ENCODE results near the gene DYNC1I2. TPM values are rescaled to one million over a fixed set of nuclear protein-coding genes. Genes with fewer than 3 reads are reported as not detected.

DYNC1I2 gene
- total RNA-seq, 1 donor from 2014 or later, result 89.1 TPM

- Histone ChIP-seq H3K27ac (no peak overlapping the region), H3K4me1 (no peaks in the 10 kb centered on the region), H3K36me3 (peaks cover 61% of the 10 kb centered on the region), H3K9me3 (no peaks in the 10 kb centered on the region), H3K27me3 (no peaks in the 10 kb centered on the region), H3K4me3 (no peak overlapping the region)
- TF ChIP-seq CTCF (IDR thresholded peaks at IDR 0.05), result no peak
- DNase-seq (no peak), ATAC-seq (no peak)
- intact Hi-C loops (cut with DNase I), result no loop called here
These were observed 31.5 kb downstream of the DYNC1I2 start for GRCh38 chr2:171718720-171719119.

- Histone ChIP-seq H3K9me3 (no peaks in the 10 kb centered on the region), H3K27ac (no peak overlapping the region), H3K4me3 (no peak overlapping the region), H3K27me3 (no peaks in the 10 kb centered on the region), H3K36me3 (peaks cover 68% of the 10 kb centered on the region), H3K4me1 (no peaks in the 10 kb centered on the region)
- intact Hi-C loops (cut with DNase I), result no loop called here
- no peak for ATAC-seq
- no peak for TF ChIP-seq CTCF (IDR thresholded peaks at IDR 0.05)
- DNase-seq, result no peak
These were observed 32.4 kb downstream of the DYNC1I2 start for GRCh38 chr2:171719660-171720059.

GRCh38 chr2:171723716-171724683 is 36.7 kb downstream of the DYNC1I2 start:
- no peak for TF ChIP-seq CTCF (IDR thresholded peaks at IDR 0.05)
- H3K27ac ChIP-seq, result no peak overlapping the region
- intact Hi-C loops (cut with DNase I), result no loop called here
- ATAC-seq (no peak), DNase-seq (no peak)
- H3K4me3 ChIP-seq, result no peak overlapping the region
- H3K27me3 ChIP-seq, result no peaks in the 10 kb centered on the region
- no peaks in the 10 kb centered on the region for H3K4me1 ChIP-seq
- no peaks in the 10 kb centered on the region for H3K9me3 ChIP-seq
- H3K36me3 ChIP-seq, result peaks cover 72% of the 10 kb centered on the region

GRCh38 chr2:171726847-171727450 is 39.7 kb downstream of the DYNC1I2 start:
- ATAC-seq (no peak), DNase-seq (no peak)
- Histone ChIP-seq H3K27me3 (no peaks in the 10 kb centered on the region), H3K36me3 (peaks cover 76% of the 10 kb centered on the region), H3K4me1 (no peaks in the 10 kb centered on the region), H3K4me3 (no peak overlapping the region), H3K27ac (no peak overlapping the region), H3K9me3 (no peaks in the 10 kb centered on the region)
- no peak for TF ChIP-seq CTCF (IDR thresholded peaks at IDR 0.05)
- intact Hi-C loops (cut with DNase I), result no loop called here

- H3K27ac ChIP-seq, result no peak overlapping the region
- H3K9me3 ChIP-seq, result no peaks in the 10 kb centered on the region
- no peak for DNase-seq
- intact Hi-C loops (cut with DNase I), result no loop called here
- no peaks in the 10 kb centered on the region for H3K4me1 ChIP-seq
- H3K27me3 ChIP-seq, result no peaks in the 10 kb centered on the region
- no peak for ATAC-seq
- H3K4me3 ChIP-seq, result no peak overlapping the region
- peaks cover 94% of the 10 kb centered on the region for H3K36me3 ChIP-seq
- TF ChIP-seq CTCF (IDR thresholded peaks at IDR 0.05), result no peak
These were observed 42.0 kb downstream of the DYNC1I2 start for GRCh38 chr2:171728989-171729951.

Measured in upper lobe of right lung (tissue), 1 donor.